Right cardiac atrium (tissue), 5 donors: ENCODE results near the gene PPM1L. TPM values are rescaled to one million over a fixed set of nuclear protein-coding genes. Genes with fewer than 3 reads are reported as not detected.
"Not testable (repeated sequence)": the region's sequence is repeated elsewhere in the genome, so short reads cannot be mapped to it uniquely, and the experiment has no call there.

Experiments used
- ATAC-seq, 2 donors: fragments of 200-7000 bp; cut with Tn5 transposase; one replicate each; pipeline versions ENCODE4 v1.8.0 to v1.9.1; 2020; ENCODE audit warnings: moderate library complexity in 2 of 2, mild to moderate bottlenecking in 1 of 2
- DNase-seq, 3 donors: peaks; one replicate each; pipeline ENCODE4 v3.0.0-alpha.2; 2020
- H3K27ac ChIP-seq: one replicate; pipeline ENCODE4 v1.5.1; 2013; ENCODE audit warnings: mild to moderate bottlenecking, low read length, control low read depth, moderate library complexity
- H3K27me3 ChIP-seq: one replicate; pipeline ENCODE4 v1.6.1; 2013; ENCODE audit not compliant: control insufficient read depth, insufficient read depth
- H3K4me1 ChIP-seq: one replicate; pipeline ENCODE4 v1.6.1; 2013; ENCODE audit warnings: low read length; ENCODE audit not compliant: control insufficient read depth, insufficient read depth
- H3K4me3 ChIP-seq: one replicate; pipeline ENCODE4 v1.5.1; 2013; ENCODE audit warnings: low read length, control low read depth
- H3K9me3 ChIP-seq: one replicate; pipeline ENCODE4 v1.6.1; 2013; ENCODE audit warnings: low read length; ENCODE audit not compliant: control insufficient read depth
- WGBS: extraction: QIAGEN DNeasy Blood & Tissue Kit; methylation state at CpG from one replicate; pipeline ENCODE4 v1.1.7; 2013; 5-methylcytosine and 5-hydroxymethylcytosine counted together
- intact Hi-C, 4 donors: fragments of 100-400 bp; cut with DNase I; formaldehyde crosslinking; loops; one replicate each; pipeline versions ENCODE4 v1.11.0 to v1.14.0; 2022 to 2023
- long read RNA-seq, 4 donors: library from polyadenylated mRNA; unstranded; transcript quantifications; one replicate each; pipeline ENCODE4 v2.0.0, GENCODE V29; 2020 to 2021
- polyA plus RNA-seq: library from polyadenylated mRNA; stranded (reverse); fragments of 200-250 nt; gene quantifications from one replicate; pipeline ENCODE4 v1.2.3, GENCODE V29; 2013
- total RNA-seq, 4 donors: library from RNA; stranded (reverse); fragmentation: NEBNext Ultra II Directional; extraction: Animal tissue kit (Norgen Biotek cat#: 25700); gene quantifications; one replicate each; pipeline ENCODE4 v1.2.1, GENCODE V29; 2021
- donor health status: healthy with polysubstance abuse.
- donor health status: DM: no; HTN: yes; CAD: no.
- donor health status: DM: no; HTN: no; CAD: no.
- donor health status: DM: no; HTN: yes; CAD: no; lungs with severe emphysema.
- donor health status: DM: yes; HTN: yes; CAD: no.

Gene PPM1L
- total RNA-seq, result 10 to 100 TPM; 23.4 to 31.7 (median 27.2) TPM
- 6.1 TPM for polyA plus RNA-seq
- long read RNA-seq, donor 1, partial matches to known transcripts, result 1 of 6 reads
- long read RNA-seq, donor 1, other reads (novel, unspliced or antisense), result 5 of 6 reads
- long read RNA-seq, donor 2, partial matches to known transcripts, result 0 of 4 reads
- long read RNA-seq, donor 2, other reads (novel, unspliced or antisense), result 4 of 4 reads
- long read RNA-seq, donor 3, partial matches to known transcripts, result 1 of 9 reads
- long read RNA-seq, donor 3, other reads (novel, unspliced or antisense), result 8 of 9 reads
- long read RNA-seq, donor 4, result 0 reads

DNA sequence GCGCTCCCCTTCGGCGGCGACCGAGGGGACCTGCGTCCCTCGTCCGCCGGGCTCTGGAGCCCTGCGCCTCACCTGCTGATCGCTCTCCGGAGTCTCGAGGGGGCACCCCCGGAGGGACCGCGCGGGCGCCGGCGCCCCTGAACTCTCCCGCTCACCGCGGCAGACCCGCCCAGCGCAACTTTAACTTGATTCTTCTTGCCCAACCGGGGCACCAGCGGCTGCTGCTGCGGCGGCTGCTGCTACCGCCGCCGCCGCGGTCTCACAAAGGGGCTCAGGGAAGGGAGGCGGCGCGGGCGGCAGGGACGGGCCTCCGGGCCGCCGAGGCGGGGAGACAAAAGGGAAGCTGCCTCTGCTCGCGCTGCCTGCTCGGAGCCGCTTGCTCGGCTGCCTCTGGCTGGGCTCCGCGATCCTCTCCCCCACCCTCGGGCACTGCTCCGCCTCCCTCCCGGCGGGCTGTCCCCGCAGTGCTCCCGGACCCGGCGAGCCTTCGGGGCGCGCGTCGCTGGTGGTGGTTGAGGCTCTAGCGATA is at the start of gene PPM1L:
Gene PPM1L, plus strand, starts transcription at position 456 of the 529 bp plus-strand sequence.
- Histone ChIP-seq H3K4me3 (peak within 1 kb of the TSS; percentile 78), H3K9me3 (no peaks in the 10 kb centered on the region), H3K27me3 (no peaks in the 10 kb centered on the region), H3K4me1 (no peaks in the 10 kb centered on the region), H3K27ac (peak within 1 kb of the TSS; percentile 97)
- under 1% methylated on average over 64 of the region's 64 CpGs for WGBS
- ATAC-seq (peak; percentile 65 to 68), DNase-seq (peak; percentile 64 to 90 (median 87))
- intact Hi-C loops, result loop anchor here in 1 of 4 donors (5.0 to 10.0 kb wide), 2 partner anchors 51 to 169 kb away; no protein-coding TSS in a partner anchor

DNA sequence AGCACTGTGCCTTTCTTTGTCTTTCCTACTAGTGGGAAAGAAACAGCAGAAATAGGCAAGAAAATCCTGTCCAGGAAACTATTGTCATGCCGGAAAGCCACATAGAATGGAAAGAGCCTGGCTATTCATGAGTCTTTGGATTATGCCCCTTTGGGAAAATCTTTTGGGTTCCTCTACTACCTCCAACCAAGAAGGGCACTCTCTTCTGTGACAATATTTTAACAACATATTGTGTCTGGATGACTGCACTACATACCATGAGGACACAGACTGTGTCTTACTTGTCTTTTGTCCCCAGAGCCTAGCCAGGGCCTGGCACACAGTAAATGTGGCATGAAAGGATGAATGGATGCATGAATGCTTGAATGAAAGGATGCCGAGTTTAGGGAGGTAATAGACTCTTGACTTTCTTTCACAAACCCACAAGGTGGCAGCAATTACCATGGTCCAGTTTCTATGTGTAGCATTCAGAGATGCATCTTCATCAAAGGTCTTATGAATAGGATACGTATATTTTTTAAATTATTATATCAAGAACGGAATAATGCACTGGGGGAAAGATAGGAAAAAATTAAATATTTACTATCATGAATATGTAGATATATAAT is 48.7 kb upstream of the PPM1L start:
- 21% methylated on average over 4 of the region's 4 CpGs for WGBS
- Histone ChIP-seq H3K4me3 (no peak overlapping the region), H3K9me3 (no peaks in the 10 kb centered on the region), H3K27me3 (no peaks in the 10 kb centered on the region), H3K27ac (no peak overlapping the region), H3K4me1 (no peaks in the 10 kb centered on the region)
- intact Hi-C loops, result loop anchor here in 3 of 4 donors (5.0 kb wide), 1 partner anchor 235 kb away; no protein-coding TSS in a partner anchor
- DNase-seq (no peak), ATAC-seq (peak; percentile 71)

DNA sequence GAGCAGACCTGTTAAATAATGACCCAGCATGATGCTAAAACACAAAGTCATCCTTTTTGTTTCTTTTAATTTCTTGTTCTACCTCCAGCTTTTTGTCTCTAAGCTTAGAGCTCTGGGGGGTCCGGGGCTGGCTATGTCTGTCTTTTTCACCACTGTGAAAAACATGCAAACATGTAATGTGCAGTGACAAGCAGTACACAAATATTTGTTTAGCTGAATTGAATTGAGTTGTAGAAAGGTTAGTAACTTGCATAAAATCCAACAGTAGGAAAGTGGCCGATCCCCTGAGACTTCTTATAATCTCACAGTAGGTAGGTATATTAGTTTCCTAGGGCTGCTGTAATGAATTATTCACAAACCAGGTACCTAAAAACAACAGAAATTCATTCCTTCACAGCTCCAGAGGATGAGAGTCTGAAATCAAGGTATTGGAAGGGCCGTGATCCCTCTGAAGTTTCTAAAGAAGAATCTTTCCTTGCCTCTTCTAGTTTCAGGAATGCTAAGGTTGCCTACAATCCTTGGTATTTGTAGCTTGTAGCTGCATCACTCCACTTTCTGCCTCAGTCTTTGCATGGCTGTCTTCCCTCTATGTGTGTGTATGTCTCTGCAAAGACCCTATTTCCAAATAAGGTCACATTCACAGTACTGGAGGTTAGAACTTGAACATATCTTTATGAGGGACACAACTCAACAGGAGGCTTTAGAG is 46.4 kb upstream of the PPM1L start:
- no peak overlapping the region for H3K27ac ChIP-seq
- no peaks in the 10 kb centered on the region for H3K9me3 ChIP-seq
- DNase-seq, result no peak
- 88% methylated on average over 3 of the region's 3 CpGs for WGBS
- H3K27me3 ChIP-seq, result no peaks in the 10 kb centered on the region
- intact Hi-C loops, result loop anchor here (2.0 to 5.0 kb wide), 2 partner anchors 229 to 233 kb away; no protein-coding TSS in a partner anchor
- no peaks in the 10 kb centered on the region for H3K4me1 ChIP-seq
- H3K4me3 ChIP-seq, result no peak overlapping the region
- no peak for ATAC-seq

DNA sequence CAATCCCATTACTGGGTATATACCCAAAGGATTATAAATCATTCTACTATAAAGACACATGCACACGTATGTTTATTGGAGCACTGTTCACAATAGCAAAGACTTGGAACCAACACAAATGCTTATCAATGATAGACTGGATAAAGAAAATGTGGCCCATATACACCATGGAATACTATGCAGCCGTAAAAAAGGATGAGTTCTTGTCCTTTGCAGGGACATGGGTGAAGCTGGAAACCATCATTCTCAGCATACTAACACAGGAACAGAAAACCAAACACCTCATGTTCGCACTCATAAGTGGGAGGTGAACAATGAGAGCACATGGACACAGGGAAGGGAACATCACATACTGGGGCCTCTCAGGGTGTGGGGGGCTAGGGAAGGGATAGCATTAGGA is 42.9 kb upstream of the PPM1L start:
- intact Hi-C loops, ATAC-seq: not testable (repeated sequence)
- 83% methylated on average over 3 of the region's 3 CpGs for whole genome bisulfite sequencing

DNA sequence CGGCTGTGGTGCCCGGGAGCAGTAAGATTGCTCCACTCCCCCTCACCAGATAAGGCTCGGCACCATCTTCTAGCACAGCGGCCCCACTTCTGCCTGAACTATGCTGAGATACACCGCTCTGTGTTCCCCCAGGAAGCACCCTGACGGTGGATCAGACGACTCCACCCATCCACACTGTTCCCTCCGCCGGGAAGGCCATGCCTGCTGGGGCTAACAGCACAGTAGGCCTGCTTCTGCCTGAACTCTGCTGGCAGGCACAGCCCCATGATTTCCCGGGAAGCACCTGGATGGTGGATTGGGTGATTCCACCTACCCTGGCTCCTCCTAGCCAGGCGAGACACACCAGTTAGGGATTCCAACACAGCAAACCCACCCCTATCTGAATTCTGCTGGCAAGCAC is 36.3 kb upstream of the PPM1L start:
- Histone ChIP-seq H3K4me1 (no peaks in the 10 kb centered on the region), H3K4me3 (no peak overlapping the region), H3K27me3 (no peaks in the 10 kb centered on the region), H3K27ac (no peak overlapping the region), H3K9me3 (no peaks in the 10 kb centered on the region)
- intact Hi-C loops, result no loop called here
- ATAC-seq, result no peak
- peak in 1 of 3 donors; percentile 25 for DNase-seq
- WGBS, result 75% methylated on average over 11 of the region's 11 CpGs

More for the DNA sequence above, 42.9 kb upstream of the PPM1L start:
- not testable (repeated sequence) for H3K27ac ChIP-seq, DNase-seq, H3K4me1 ChIP-seq, H3K4me3 ChIP-seq, H3K27me3 ChIP-seq, H3K9me3 ChIP-seq

DNA sequence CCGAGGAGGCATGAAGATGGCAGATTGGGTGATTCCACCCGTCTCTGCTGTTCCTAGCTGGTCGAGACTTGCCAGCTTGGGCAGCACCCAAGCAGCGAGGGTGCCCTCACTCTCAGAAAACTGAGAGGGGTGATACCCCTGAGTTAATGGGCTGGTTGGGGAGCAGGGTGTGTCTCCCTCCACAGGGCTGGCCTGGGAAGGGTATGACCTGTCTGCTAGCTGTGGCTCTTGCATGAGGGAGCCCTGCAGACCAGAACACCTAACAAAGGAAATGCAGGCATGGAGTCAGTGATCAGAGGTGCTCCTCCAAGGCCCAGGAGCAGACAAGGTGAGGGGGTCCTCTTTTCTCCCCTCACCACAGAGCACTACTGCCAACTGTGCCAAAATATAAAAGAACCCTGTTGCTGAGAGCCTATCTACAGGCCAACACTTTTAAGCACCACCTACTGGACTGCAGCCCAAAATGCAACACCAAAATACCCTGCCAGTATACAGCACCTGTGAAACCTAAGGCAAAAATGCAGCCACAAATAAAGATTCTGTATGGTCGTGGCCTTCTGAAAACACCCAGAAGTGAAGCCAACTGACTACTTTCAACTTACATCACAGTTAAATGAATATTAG is 35.8 kb upstream of the PPM1L start:
- H3K27ac ChIP-seq, result no peak overlapping the region
- no peaks in the 10 kb centered on the region for H3K4me1 ChIP-seq
- intact Hi-C loops, result no loop called here
- ATAC-seq, result no peak
- WGBS, result 83% methylated on average over 5 of the region's 5 CpGs
- H3K27me3 ChIP-seq, result no peaks in the 10 kb centered on the region
- H3K4me3 ChIP-seq, result no peak overlapping the region
- DNase-seq, result no peak
- H3K9me3 ChIP-seq, result no peaks in the 10 kb centered on the region

DNA sequence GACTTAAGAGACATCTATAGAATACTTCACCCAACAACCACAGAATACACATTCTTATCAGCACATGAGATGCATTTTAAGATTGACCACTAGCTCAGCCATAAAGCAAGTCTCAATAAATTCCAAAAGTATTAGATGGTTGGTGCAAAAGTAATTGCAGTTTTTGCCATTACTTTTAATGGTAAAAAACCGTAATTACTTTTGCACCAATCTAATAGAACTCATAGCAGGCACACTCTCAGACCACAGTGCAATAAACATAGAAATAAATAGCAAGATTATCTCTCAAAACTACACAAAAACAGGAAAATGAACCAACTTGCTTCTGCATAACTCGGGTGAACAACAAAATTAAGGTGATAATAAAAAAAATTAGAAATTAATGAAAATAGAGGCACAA is 33.7 kb upstream of the PPM1L start:
- WGBS, result 79% methylated on average over 2 of the region's 2 CpGs
- H3K4me3 ChIP-seq, result no peak overlapping the region
- no peaks in the 10 kb centered on the region for H3K4me1 ChIP-seq
- no peaks in the 10 kb centered on the region for H3K27me3 ChIP-seq
- intact Hi-C loops, result no loop called here
- H3K9me3 ChIP-seq, result no peaks in the 10 kb centered on the region
- H3K27ac ChIP-seq, result no peak overlapping the region
- ATAC-seq (no peak), DNase-seq (no peak)

DNA sequence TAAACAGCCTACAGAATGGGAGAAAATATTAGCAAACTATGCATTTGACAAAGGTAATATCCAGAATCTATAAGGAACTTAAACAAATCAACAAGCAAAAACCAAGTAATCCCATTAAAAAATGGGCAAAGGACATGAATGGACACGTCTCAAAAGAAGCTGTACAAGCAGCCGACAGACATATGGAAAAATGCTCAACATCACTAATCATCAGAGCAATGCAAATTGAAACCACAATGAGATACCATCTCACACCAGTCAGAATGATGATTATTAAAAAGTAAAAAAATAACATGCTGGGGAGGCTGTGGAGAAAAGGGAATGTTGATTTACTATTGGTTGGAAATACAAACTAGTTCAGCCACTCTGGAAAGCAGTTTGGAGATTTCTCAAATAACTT is 30.7 kb upstream of the PPM1L start:
- H3K4me3 ChIP-seq, result no peak overlapping the region
- H3K27ac ChIP-seq, result no peak overlapping the region
- 79% methylated on average over 2 of the region's 2 CpGs for WGBS
- DNase-seq, result no peak
- no peaks in the 10 kb centered on the region for H3K9me3 ChIP-seq
- no peaks in the 10 kb centered on the region for H3K4me1 ChIP-seq
- intact Hi-C loops, result no loop called here
- ATAC-seq, result no peak
- no peaks in the 10 kb centered on the region for H3K27me3 ChIP-seq

DNA sequence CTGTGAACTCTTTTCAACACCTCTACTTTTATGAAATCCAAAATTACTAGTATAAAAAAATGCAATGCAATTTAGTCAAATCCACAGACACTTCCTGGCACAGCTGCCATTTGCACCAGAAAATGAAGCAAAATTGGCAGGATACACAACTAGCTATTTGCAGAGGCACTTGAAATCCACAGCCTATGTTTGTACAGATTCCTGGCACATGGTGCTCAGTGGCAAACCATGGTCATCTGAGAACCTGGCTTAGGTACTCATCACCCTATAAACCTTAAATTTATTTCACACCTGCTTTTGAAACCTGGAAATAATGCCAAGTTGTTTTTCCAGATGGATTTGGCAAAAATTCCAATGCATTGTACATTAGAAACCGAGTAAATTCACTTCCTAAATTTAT is 20.2 kb upstream of the PPM1L start:
- Histone ChIP-seq H3K27me3 (no peaks in the 10 kb centered on the region), H3K4me3 (no peak overlapping the region), H3K4me1 (peaks cover 3% of the 10 kb centered on the region), H3K9me3 (no peaks in the 10 kb centered on the region), H3K27ac (no peak overlapping the region)
- DNase-seq (peak in 1 of 3 donors; percentile 42), ATAC-seq (peak in 1 of 2 donors; percentile 66)
- 48% methylated on average over 1 of the region's 1 CpG for WGBS
- intact Hi-C loops, result no loop called here

DNA sequence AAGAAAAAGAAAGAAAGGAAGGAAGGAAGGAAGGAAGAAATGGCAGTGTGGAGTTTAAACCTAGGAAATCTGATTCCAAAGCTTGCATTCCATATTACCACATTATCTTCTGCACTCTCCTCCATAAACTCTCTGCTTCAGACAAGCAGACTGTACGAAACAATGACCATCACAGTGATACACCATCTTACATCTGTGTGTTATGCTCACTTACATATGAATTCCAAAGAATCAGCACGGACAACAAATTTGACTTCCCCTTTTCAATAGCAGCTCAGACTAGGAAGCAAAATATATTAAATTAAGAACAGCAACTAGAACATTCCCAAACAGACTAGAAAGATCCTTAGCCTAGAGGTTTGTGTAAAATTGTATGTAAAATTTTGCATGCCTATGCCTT is 18.0 kb upstream of the PPM1L start:
- no peaks in the 10 kb centered on the region for H3K9me3 ChIP-seq
- DNase-seq (no peak), ATAC-seq (no peak)
- H3K27ac ChIP-seq, result no peak overlapping the region
- intact Hi-C loops, result no loop called here
- peaks cover 3% of the 10 kb centered on the region for H3K4me1 ChIP-seq
- WGBS, result 70% methylated on average over 2 of the region's 2 CpGs
- no peaks in the 10 kb centered on the region for H3K27me3 ChIP-seq
- no peak overlapping the region for H3K4me3 ChIP-seq
